DND-41 (cell line): ENCODE results near the gene ZKSCAN3.

Experiments used
- EZH2 ChIP-seq: IDR thresholded peaks from 3 replicates; pipeline ENCODE4 v1.6.1; 2012; ENCODE audit warnings: borderline replicate concordance, low read depth, mild to moderate bottlenecking, moderate library complexity, low read length, inconsistent platforms; ENCODE audit not compliant: severe bottlenecking
- TF ChIP-seq, protein P1 (sequence below): IDR thresholded peaks from 2 replicates; pipeline ENCODE4 v1.5.1; 2012; ENCODE audit warnings: borderline replicate concordance, low read length, moderate library complexity, mild to moderate bottlenecking; ENCODE audit not compliant: poor library complexity, severe bottlenecking; ENCODE audit errors: extremely low read depth

GRCh38 chr6:28351087-28351486, 1.3 kb downstream of the ZKSCAN3 start:
- no peak for TF ChIP-seq EZH2
- TF ChIP-seq, protein P1, sequence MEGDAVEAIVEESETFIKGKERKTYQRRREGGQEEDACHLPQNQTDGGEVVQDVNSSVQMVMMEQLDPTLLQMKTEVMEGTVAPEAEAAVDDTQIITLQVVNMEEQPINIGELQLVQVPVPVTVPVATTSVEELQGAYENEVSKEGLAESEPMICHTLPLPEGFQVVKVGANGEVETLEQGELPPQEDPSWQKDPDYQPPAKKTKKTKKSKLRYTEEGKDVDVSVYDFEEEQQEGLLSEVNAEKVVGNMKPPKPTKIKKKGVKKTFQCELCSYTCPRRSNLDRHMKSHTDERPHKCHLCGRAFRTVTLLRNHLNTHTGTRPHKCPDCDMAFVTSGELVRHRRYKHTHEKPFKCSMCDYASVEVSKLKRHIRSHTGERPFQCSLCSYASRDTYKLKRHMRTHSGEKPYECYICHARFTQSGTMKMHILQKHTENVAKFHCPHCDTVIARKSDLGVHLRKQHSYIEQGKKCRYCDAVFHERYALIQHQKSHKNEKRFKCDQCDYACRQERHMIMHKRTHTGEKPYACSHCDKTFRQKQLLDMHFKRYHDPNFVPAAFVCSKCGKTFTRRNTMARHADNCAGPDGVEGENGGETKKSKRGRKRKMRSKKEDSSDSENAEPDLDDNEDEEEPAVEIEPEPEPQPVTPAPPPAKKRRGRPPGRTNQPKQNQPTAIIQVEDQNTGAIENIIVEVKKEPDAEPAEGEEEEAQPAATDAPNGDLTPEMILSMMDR, result no peak
